GM21717 (cell line): ENCODE results near the gene SCGB2B2.
"Not testable (repeated sequence)": the region's sequence is repeated elsewhere in the genome, so short reads cannot be mapped to it uniquely, and the experiment has no call there.

ENCODE experiments used
- ATAC-seq: cut with Tn5 transposase; IDR thresholded peaks from one replicate; pipeline ENCODE4 v1.9.1; 2021; ENCODE audit warnings: mild to moderate bottlenecking, moderate library complexity; ENCODE audit not compliant: unreplicated experiment

SCGB2B2 gene

GRCh38 chr19:34676697-34677385, at the start of gene SCGB2B2:
Gene SCGB2B2 (minus strand): TSS chr19:34677159. CDS start chr19:34594563, 82,596 bp downstream.
- ATAC-seq: peak; percentile 50

GRCh38 chr19:34725400-34725799, 48.4 kb upstream of the SCGB2B2 start:
- ATAC-seq: no peak

GRCh38 chr19:34722353-34722752, 45.4 kb upstream of the SCGB2B2 start:
- ATAC-seq: no peak

- ATAC-seq: no peak
Measured at GRCh38 chr19:34715357-34715756, 38.4 kb upstream of the SCGB2B2 start.

GRCh38 chr19:34713262-34713637, 36.3 kb upstream of the SCGB2B2 start:
- no peak for ATAC-seq

GRCh38 chr19:34712395-34713261, 35.7 kb upstream of the SCGB2B2 start:
- no peak for ATAC-seq

- ATAC-seq: no peak
Measured at GRCh38 chr19:34711890-34712289, 34.9 kb upstream of the SCGB2B2 start.

GRCh38 chr19:34707661-34708060, 30.7 kb upstream of the SCGB2B2 start:
- no peak for ATAC-seq

GRCh38 chr19:34692549-34692948, 15.6 kb upstream of the SCGB2B2 start:
- ATAC-seq: no peak

- no peak for ATAC-seq
Measured at GRCh38 chr19:34690372-34690771, 13.4 kb upstream of the SCGB2B2 start.

- ATAC-seq: no peak
Measured at GRCh38 chr19:34688592-34688991, 11.6 kb upstream of the SCGB2B2 start.

GRCh38 chr19:34687348-34687747, 10.4 kb upstream of the SCGB2B2 start:
- no peak for ATAC-seq

- ATAC-seq: no peak
Measured at GRCh38 chr19:34686455-34686854, 9.5 kb upstream of the SCGB2B2 start.

- ATAC-seq: not testable (repeated sequence)
Measured at GRCh38 chr19:34685266-34685665, 8.3 kb upstream of the SCGB2B2 start.

GRCh38 chr19:34681478-34681877, 4.5 kb upstream of the SCGB2B2 start:
- ATAC-seq: no peak

GRCh38 chr19:34678421-34678820, 1.5 kb upstream of the SCGB2B2 start:
- ATAC-seq: no peak

GRCh38 chr19:34678085-34678412, 1.1 kb upstream of the SCGB2B2 start:
- ATAC-seq: no peak

- peak; percentile 80 for ATAC-seq
Measured at GRCh38 chr19:34677386-34678084, 576 bp upstream of the SCGB2B2 start, which contains the start of gene ZNF302. Gene ZNF302 (plus strand): TSS chr19:34677678. CDS start chr19:34678805, 1,127 bp downstream.

- ATAC-seq: no peak
Measured at GRCh38 chr19:34675919-34676318, 1.0 kb downstream of the SCGB2B2 start.

GRCh38 chr19:34675250-34675649, 1.7 kb downstream of the SCGB2B2 start:
- no peak for ATAC-seq

GRCh38 chr19:34673590-34673989, 3.4 kb downstream of the SCGB2B2 start:
- no peak for ATAC-seq

GRCh38 chr19:34671972-34672371, 5.0 kb downstream of the SCGB2B2 start:
- no peak for ATAC-seq
